T-helper 1 cell treated with Interleukin-12 subunit alpha and Interleukin-12 subunit beta and Interleukin-4 antibody, amounts not matched to agents 30 μg/mL and 1 μg/mL, for 36 hours (primary cell): ENCODE results near the gene PTP4A2.

Source experiments
- H3K27ac Mint-ChIP-seq: one replicate; pipeline ENCODE4 v1.8.0; 2021; ENCODE audit warnings: mild to moderate bottlenecking, mixed read lengths
- H3K27me3 Mint-ChIP-seq: one replicate; pipeline ENCODE4 v1.8.0; 2021; ENCODE audit warnings: low read depth, mixed read lengths
- H3K36me3 Mint-ChIP-seq: one replicate; pipeline ENCODE4 v1.8.0; 2021; ENCODE audit warnings: low read depth, mixed read lengths
- H3K4me1 Mint-ChIP-seq: one replicate; pipeline ENCODE4 v1.8.0; 2021; ENCODE audit warnings: low read depth, mixed read lengths
- H3K4me3 Mint-ChIP-seq: one replicate; pipeline ENCODE4 v1.8.0; 2021; ENCODE audit warnings: mild to moderate bottlenecking, moderate library complexity, mixed read lengths
- H3K9me3 Mint-ChIP-seq: one replicate; pipeline ENCODE4 v1.8.0; 2021; ENCODE audit warnings: mixed read lengths

Gene PTP4A2

DNA sequence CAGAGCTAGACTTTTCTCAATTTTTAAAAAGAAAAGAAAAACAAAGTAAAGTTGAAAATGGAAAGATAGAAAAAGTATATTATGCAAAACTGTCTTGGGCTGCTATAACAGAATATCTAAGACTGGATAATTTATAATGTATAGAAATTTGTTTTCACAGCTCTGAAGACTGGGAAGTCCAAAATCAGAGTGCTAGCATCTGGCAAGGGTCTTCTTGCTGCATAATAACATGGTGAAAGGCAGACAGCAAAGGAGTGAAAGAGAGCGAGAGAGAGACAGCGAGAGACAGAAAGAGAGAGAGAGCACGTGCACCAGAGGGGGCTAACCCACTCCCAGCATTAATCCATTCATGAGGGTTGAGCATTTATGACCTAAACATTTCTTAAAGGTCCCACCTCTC, 63.2 kb downstream of the PTP4A2 start:
- Mint-ChIP-seq H3K9me3 (peaks cover 5% of the 10 kb centered on the region), H3K27ac (no peak overlapping the region), H3K4me3 (no peak overlapping the region)

DNA sequence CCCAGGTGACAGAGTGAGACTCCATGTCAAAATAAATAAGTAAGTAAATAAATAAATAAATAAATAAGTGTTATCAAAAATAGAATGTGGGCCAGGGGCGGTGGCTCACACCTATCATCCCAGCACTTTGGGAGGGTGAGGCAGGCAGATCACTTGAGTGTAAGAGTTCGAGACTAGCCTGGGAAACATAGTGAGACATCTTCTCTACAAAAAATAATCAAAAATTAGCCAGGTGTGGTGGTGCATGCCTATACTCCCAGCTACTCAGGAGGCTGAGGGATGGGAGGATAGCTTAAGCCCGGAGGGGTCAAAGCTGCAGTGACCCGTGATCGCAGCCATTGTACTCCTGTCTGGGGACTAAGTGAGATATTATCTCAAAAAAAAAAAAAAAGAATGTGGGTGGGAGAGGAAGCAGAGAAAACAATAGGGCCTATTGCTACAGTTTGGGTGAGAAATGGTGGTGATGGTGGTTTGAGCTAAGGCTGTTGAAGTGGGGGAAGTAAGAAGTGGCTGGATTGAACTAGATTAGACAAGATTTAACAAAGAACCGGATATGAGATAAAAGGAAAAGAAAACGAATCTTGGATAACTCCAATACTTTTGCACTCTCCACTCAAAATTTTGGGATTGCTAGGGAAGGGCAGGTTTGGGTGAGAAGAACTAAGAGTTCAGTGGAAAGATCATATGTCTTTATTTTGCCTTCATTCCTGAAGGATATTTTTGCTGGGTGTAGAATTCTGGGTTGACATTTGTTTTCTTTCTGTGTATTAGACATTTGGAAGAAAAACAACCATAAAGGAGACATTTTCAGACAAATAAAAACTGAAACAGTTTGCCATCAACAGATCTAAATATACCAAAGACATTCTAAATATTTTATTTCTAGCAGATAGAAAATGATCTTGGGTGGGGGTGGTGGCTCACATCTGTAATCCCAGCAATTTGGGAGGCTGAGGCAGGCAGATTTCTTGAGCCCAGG, 65.2 kb downstream of the PTP4A2 start:
- Mint-ChIP-seq H3K4me1 (peaks cover 18% of the 10 kb centered on the region), H3K9me3 (peaks cover 5% of the 10 kb centered on the region), H3K36me3 (peaks cover 7% of the 10 kb centered on the region), H3K27me3 (no peaks in the 10 kb centered on the region), H3K4me3 (peak overlapping the region; percentile 25), H3K27ac (peak overlapping the region; percentile 83)

More for the DNA sequence above, 63.2 kb downstream of the PTP4A2 start:
- H3K36me3 Mint-ChIP-seq = peaks cover 6% of the 10 kb centered on the region
- H3K27me3 Mint-ChIP-seq = no peaks in the 10 kb centered on the region
- peaks cover 16% of the 10 kb centered on the region for H3K4me1 Mint-ChIP-seq

DNA sequence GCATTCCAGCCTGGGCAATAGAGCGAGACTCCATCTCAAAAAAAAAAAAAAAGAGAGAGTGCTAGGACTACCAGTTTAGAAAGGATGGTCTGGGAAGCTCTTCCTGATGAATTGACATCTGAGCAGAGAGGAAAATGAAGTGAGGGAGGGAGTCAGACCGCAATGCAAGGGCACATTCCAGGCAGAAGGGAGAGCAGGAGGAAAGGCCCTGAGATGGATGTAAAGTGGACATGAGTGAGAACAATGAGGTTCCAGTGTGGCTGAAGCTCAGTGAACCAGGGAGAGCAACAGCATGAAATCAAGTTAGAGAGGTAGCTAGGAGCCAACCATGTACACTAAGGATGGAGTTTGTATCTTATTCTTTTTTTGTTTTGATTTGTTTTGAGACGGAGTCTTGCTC, 66.5 kb downstream of the PTP4A2 start:
- H3K27me3 Mint-ChIP-seq = no peaks in the 10 kb centered on the region
- peaks cover 5% of the 10 kb centered on the region for H3K9me3 Mint-ChIP-seq
- no peak overlapping the region for H3K4me3 Mint-ChIP-seq
- peaks cover 18% of the 10 kb centered on the region for H3K4me1 Mint-ChIP-seq
- H3K36me3 Mint-ChIP-seq = peaks cover 7% of the 10 kb centered on the region
- peak overlapping the region; percentile 6 for H3K27ac Mint-ChIP-seq

DNA sequence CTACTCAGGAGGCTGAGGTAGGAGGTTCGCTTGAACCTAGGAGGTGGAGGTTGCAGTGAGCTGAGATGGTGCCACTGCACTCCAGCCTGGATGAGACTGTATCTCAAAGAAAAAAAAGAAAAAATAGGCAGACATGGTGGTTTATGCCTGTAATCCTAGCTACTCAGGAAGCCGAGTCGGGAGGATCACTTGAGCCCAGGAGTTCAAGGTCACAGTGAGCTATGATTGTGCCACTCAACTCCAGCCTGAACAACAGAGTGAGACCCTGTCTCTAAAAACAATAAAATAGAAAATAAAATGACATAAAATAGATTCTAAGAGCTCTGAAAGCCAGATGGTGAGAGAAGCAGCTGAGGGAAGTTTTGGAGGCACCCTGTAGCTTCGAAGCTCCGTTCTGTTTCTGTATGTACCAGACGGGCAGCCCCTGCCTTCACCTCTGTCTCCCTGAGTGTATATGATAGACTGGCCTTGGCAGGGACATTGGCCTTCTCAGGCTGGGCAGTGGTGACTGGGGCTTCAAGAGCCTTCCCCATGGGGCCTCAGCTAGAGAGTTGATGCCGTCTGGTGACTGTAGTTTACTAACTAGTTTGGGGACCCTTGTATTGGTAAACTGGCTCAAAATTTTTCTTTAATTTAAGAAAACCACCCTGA, 68.0 kb downstream of the PTP4A2 start:
- no peaks in the 10 kb centered on the region for H3K27me3 Mint-ChIP-seq
- no peak overlapping the region for H3K27ac Mint-ChIP-seq
- no peak overlapping the region for H3K4me3 Mint-ChIP-seq
- H3K36me3 Mint-ChIP-seq = peaks cover 7% of the 10 kb centered on the region
- H3K9me3 Mint-ChIP-seq = peaks cover 5% of the 10 kb centered on the region
- H3K4me1 Mint-ChIP-seq = peaks cover 15% of the 10 kb centered on the region

DNA sequence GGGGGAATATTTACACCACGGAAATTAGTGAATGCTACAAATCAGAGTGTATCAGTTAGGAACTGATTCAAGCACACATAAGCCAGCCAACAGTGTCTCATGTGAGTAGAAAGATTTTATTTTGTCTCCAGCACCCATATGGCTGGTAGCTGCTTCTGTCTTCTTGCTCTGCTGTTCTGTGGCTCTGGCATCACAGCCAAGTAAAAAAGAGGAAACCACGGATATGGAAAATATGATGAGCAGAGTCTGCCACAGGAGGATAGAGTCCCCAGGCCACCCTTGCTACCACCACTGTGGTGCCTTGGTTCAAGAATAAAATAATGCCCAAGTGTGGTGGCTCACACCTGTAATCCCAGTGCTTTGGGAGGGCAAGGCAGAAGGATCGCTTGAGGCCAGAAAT, 68.7 kb downstream of the PTP4A2 start:
- Mint-ChIP-seq H3K4me3 (no peak overlapping the region), H3K4me1 (peaks cover 15% of the 10 kb centered on the region), H3K27ac (no peak overlapping the region), H3K36me3 (peaks cover 7% of the 10 kb centered on the region), H3K27me3 (no peaks in the 10 kb centered on the region), H3K9me3 (peaks cover 5% of the 10 kb centered on the region)

DNA sequence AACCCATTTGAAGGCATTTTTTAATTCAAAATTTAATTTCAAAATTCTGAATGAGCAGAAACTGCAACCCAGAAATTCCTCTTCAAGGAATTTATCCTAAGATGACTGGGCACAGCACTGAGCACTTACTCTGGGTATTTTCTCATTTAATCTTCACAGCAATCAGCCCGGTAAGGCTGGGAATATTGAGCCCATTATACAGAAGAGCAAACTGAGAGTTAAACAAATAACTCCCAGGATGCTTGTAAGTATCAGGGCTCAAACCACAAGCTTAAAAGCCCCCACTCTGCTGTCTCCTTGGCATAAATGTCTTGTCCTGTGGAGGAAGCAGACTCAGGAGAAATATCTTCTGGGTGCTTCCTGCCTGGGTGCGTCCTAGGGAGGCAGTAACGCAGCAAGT, 69.3 kb downstream of the PTP4A2 start:
- no peak overlapping the region for H3K4me3 Mint-ChIP-seq
- H3K27ac Mint-ChIP-seq = no peak overlapping the region
- peaks cover 15% of the 10 kb centered on the region for H3K4me1 Mint-ChIP-seq
- no peaks in the 10 kb centered on the region for H3K27me3 Mint-ChIP-seq
- H3K9me3 Mint-ChIP-seq = peaks cover 5% of the 10 kb centered on the region
- peaks cover 7% of the 10 kb centered on the region for H3K36me3 Mint-ChIP-seq

DNA sequence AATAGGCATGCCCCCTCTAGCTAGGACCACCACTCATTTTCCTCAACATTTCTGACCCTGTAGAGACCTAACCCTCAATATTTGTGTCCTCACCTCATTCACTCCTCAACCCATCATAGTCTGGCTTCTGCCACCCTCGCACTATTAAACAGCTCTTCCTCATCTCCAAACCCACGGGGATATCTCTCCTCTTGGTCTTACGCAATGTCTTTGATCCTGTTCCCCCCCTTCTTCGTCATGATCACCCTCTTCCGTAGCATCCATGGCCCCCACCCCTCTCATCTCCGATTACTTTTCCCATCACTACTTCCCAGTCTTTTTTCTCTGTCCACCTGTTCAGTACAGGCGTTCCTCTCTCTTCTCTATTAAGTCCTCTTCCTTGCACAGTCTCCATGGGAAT, 70.6 kb downstream of the PTP4A2 start:
- Mint-ChIP-seq H3K27ac (no peak overlapping the region), H3K27me3 (no peaks in the 10 kb centered on the region), H3K36me3 (peaks cover 3% of the 10 kb centered on the region), H3K4me3 (no peak overlapping the region), H3K9me3 (no peaks in the 10 kb centered on the region), H3K4me1 (peaks cover 6% of the 10 kb centered on the region)

DNA sequence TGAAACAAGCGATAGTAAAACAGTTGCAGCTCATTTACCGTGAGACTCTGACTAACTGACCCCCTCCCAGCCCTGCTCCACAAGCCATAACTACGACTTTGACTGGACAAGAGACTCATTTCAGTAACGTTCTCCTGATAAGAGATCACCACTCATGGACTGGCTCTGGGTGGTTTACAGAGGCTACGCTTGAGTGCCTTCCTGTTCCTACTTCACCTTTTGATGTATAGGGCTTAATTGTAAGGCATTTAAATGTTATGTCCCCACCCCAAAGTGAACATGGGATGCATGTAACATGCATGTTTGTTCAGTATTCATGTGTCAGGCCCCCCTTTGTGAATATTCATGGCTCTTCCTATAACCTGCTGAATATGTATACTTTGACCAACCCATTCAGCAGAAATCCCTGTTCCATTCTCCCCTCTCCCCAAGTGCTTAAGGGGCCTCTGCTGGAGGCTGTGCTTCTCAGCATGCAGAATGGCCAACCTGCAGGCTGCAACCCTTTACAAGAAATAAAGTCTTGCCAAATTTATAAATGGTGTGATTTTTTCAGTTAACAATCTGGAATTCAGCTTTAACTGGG, 71.6 kb downstream of the PTP4A2 start:
- no peaks in the 10 kb centered on the region for H3K9me3 Mint-ChIP-seq
- no peak overlapping the region for H3K27ac Mint-ChIP-seq
- no peaks in the 10 kb centered on the region for H3K27me3 Mint-ChIP-seq
- H3K4me3 Mint-ChIP-seq = no peak overlapping the region
- H3K36me3 Mint-ChIP-seq = peaks cover 1% of the 10 kb centered on the region
- peaks cover 4% of the 10 kb centered on the region for H3K4me1 Mint-ChIP-seq

DNA sequence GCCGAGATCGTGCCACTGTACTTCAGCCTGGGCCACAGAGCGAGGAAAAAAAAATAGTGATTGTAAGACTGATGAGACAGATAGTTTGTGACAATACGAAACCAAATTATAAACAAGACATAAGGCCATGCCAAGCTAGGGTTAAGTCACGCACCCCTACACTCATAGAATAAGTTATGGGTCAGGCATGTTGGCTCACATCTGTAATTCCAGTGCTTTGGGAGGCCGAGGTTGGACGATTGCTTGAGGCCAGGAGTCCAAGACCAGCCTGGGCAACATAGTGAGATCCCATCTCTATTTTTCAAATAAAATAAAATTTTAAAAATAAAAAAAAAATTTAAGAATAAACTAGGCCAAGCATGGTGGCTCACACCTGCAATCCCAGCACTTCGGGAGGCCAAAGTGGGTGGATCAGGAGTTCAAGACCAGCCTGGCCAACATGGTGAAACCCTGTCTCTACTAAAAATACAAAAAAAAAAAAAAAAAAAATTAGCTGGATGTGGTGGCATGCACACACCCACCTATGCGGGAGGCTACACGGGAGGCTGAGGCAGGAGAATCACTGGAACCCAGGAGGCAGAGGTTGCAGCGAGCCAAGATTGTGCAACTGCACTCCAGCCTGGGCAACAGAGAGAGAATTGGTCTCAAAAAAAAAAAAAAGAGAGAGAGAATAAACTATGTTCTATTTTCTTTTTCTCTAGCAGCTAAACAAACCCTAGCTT, 72.3 kb downstream of the PTP4A2 start:
- Mint-ChIP-seq H3K27me3 (no peaks in the 10 kb centered on the region), H3K9me3 (no peaks in the 10 kb centered on the region), H3K4me3 (no peak overlapping the region), H3K4me1 (peaks cover 3% of the 10 kb centered on the region), H3K36me3 (peaks cover 1% of the 10 kb centered on the region), H3K27ac (no peak overlapping the region)

DNA sequence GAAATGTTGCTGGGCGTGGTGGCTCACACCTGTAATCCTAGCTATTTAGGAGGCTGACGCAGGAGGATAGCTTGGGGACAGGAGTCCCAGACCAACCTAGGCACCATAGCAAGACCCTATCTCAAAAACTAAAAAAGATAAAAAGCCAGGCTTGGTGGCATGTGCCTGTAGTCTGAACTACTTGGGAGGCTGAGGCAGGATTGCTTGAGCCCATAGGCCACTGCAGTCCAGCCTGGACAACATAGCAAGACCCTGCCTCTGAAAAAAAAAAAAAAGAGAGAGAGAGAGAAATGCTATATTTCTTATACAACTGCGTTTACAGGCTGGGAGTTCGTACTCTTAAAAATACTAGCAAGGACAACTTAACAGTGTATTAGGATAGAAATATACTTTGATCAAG, 76.1 kb downstream of the PTP4A2 start:
- Mint-ChIP-seq H3K4me3 (no peak overlapping the region), H3K36me3 (no peaks in the 10 kb centered on the region), H3K27ac (no peak overlapping the region), H3K4me1 (no peaks in the 10 kb centered on the region), H3K27me3 (no peaks in the 10 kb centered on the region), H3K9me3 (no peaks in the 10 kb centered on the region)

DNA sequence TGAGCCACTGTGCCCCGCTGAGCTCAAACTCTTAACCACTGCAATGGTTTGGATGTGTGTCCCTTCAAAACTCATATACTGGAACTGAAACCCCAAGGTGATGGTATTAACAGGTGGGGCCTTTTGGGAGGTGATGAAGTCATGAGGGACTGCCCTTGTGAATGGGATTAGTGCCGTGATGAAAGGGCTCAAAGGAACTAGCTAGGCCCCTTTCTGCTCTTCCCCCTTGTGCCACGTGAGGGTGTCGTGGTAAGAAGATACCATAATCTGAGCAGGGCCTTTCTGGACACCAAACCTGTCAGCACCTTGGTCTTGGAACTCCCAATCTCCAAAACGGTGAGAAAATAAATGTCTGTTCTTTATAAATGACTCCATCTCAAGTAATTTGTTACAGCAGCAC, 76.8 kb downstream of the PTP4A2 start:
- Mint-ChIP-seq H3K4me3 (no peak overlapping the region), H3K27ac (no peak overlapping the region), H3K4me1 (no peaks in the 10 kb centered on the region), H3K36me3 (no peaks in the 10 kb centered on the region), H3K9me3 (no peaks in the 10 kb centered on the region), H3K27me3 (no peaks in the 10 kb centered on the region)

DNA sequence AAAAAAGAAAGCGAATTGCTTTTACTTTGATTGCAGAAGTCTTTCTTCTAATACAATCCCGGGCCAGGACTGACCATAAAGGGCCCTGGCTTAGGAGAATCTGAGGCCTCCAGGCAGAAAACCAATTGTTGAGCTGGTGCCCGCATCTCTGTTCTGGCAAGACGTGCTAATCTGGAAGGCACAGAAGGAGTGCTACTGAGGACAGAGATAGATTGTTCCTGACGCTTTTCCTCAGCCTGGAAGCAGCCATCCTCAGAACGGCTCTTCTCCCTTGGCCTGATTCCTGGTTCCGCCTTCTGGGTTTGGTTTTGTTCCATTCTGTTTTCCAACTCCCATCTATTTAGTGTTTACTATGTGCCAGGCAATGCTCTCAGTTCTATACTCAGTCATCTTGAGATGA, 77.6 kb downstream of the PTP4A2 start:
- Mint-ChIP-seq H3K9me3 (no peaks in the 10 kb centered on the region), H3K4me1 (no peaks in the 10 kb centered on the region), H3K27me3 (no peaks in the 10 kb centered on the region), H3K36me3 (no peaks in the 10 kb centered on the region), H3K27ac (no peak overlapping the region), H3K4me3 (no peak overlapping the region)

DNA sequence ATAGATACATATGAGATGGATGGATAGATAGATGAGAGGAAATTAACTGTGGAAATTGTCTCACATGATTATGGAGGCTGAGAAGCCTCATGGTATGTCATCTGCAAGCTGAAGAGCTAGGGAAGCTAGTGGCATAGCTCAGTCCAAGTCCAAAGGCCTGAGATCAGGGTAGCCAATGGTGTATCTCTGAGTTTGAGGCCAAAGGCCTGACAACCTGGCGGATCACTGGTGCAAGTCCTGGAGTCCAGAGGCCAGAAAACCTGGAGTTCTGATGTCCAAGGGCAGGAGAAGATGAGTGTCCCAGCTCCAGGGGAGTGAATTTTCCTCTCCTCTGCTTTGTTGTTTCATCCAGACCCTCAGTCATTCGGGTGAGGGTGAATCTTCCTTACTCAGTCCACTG, 78.4 kb downstream of the PTP4A2 start:
- Mint-ChIP-seq H3K27ac (no peak overlapping the region), H3K4me1 (no peaks in the 10 kb centered on the region), H3K36me3 (no peaks in the 10 kb centered on the region)

DNA sequence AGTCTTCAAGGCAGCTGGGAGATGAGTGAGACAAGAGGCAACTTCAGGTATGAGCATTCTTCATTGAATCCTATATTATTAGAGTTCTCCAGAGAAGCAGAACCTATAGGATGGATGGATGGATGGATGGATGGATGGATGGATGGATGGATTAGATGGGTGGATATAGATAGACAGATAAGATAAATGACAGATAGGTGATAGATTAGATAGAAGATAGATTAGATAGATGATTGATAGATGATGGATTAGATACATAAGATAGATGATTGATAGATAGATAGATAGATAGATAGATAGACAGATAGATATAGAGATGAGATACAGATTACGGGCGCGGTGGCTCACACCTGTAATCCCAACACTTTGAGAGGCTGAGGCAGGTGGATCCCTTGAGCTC, 79.1 kb downstream of the PTP4A2 start:
- no peak overlapping the region for H3K27ac Mint-ChIP-seq
- no peaks in the 10 kb centered on the region for H3K27me3 Mint-ChIP-seq
- no peaks in the 10 kb centered on the region for H3K36me3 Mint-ChIP-seq
- H3K4me1 Mint-ChIP-seq = no peaks in the 10 kb centered on the region
- no peak overlapping the region for H3K4me3 Mint-ChIP-seq
- no peaks in the 10 kb centered on the region for H3K9me3 Mint-ChIP-seq

More for the DNA sequence above, 78.4 kb downstream of the PTP4A2 start:
- no peaks in the 10 kb centered on the region for H3K27me3 Mint-ChIP-seq
- no peak overlapping the region for H3K4me3 Mint-ChIP-seq
- no peaks in the 10 kb centered on the region for H3K9me3 Mint-ChIP-seq
